Transverse colon (tissue), 4 donors: ENCODE results near the gene NTHL1. TPM values are rescaled to one million over a fixed set of nuclear protein-coding genes. Genes with fewer than 3 reads are reported as not detected.
A peak's percentile ranks its signal among the peaks of the same experiment; 100 is the strongest.

Experiments used
- DNase-seq: peaks from one replicate; pipeline ENCODE4 v3.0.0-alpha.2; 2019
- H3K27ac ChIP-seq, 4 donors: fragments of 200-600 bp; sonication (generic); 2 replicates each; pipeline ENCODE4 v1.5.1; 2016 to 2018; ENCODE audit warnings: inconsistent platforms in 4 of 4
- H3K27me3 ChIP-seq: fragments of 200-600 bp; sonication (generic); 2 replicates; pipeline ENCODE4 v1.5.1; 2017; ENCODE audit warnings: inconsistent platforms
- H3K36me3 ChIP-seq, 4 donors: fragments of 200-600 bp; sonication (generic); 2 replicates each; pipeline ENCODE4 v1.5.1; 2017 to 2019; ENCODE audit warnings: inconsistent platforms in 4 of 4
- H3K4me1 ChIP-seq, 4 donors: fragments of 200-600 bp; sonication (generic); 2 replicates each; pipeline ENCODE4 v1.5.1; 2017 to 2020; ENCODE audit warnings: inconsistent platforms in 4 of 4
- H3K4me3 ChIP-seq, 4 donors: fragments of 200-600 bp; sonication (generic); 1 replicate in 1 of 4; 2 replicates in 3 of 4; pipeline versions ENCODE4 v1.5.1 to v1.6.1; 2017 to 2019; ENCODE audit warnings: inconsistent platforms in 4 of 4
- H3K9me3 ChIP-seq, 2 donors: fragments of 200-600 bp; sonication (generic); 2 replicates each; pipeline ENCODE4 v1.5.1; 2017 to 2019; ENCODE audit warnings: inconsistent platforms in 2 of 2
- EP300 ChIP-seq: sonication (generic); formaldehyde crosslinking; IDR thresholded peaks from one replicate; pipeline ENCODE4 v1.6.1; 2017; ENCODE audit warnings: antibody characterized with exemption, low read depth
- POLR2A ChIP-seq: fragments of 450-650 bp; IDR thresholded peaks from one replicate; pipeline ENCODE4 v1.6.1; 2016; ENCODE audit warnings: antibody characterized with exemption, mild to moderate bottlenecking, moderate library complexity
- POLR2AphosphoS5 ChIP-seq, 3 donors: sonication (generic); formaldehyde crosslinking; IDR thresholded peaks; one replicate each; pipeline ENCODE4 v1.6.1; 2016; ENCODE audit warnings: antibody characterized with exemption in 3 of 3
- WGBS, 2 donors: methylation state at CpG; one replicate each; pipeline ENCODE4 v1.1.5; 2018; ENCODE audit warnings: low coverage in 1 of 2; 5-methylcytosine and 5-hydroxymethylcytosine counted together
- in situ Hi-C, 4 donors: fragments of 200-750 bp; cut with MboI; loops; one replicate each; pipeline versions ENCODE4 v1.15.0 to v1.15.1; 2017; ENCODE audit warnings: low sequenced_read_pairs in 3 of 4, low pct_ligation_motif_present in 1 of 4, low pct_unique_long_range_greater_than_20kb in 1 of 4
- intact Hi-C: fragments of 100-400 bp; cut with DNase I; formaldehyde crosslinking; loops from one replicate; pipeline ENCODE4 v1.15.1; 2023; ENCODE audit warnings: low total_unique reads
- total RNA-seq, 4 donors: library from RNA; depleted of rRNA; stranded (reverse); fragments of >200 nt; gene quantifications; one replicate each; pipeline ENCODE4 v1.1.0, GENCODE V29; 2016
- TF ChIP-seq, protein P1 (sequence below), 5 experiments: fragments of 200-600 bp in 3 of 5; fragments of 450-650 bp in 2 of 5; sonication (generic) in 3 of 5; IDR thresholded peaks; 1 replicate in 2 of 5; 2 replicates in 3 of 5; pipeline ENCODE4 v1.5.1; 2016 to 2017; ENCODE audit warnings: antibody characterized with exemption in 5 of 5, inconsistent platforms in 3 of 5, mild to moderate bottlenecking in 2 of 5, moderate library complexity in 1 of 5

The NTHL1 gene
- total RNA-seq, 4 donors from 2014 or later = 12.7 to 32.9 (median 23.2) TPM

DNA sequence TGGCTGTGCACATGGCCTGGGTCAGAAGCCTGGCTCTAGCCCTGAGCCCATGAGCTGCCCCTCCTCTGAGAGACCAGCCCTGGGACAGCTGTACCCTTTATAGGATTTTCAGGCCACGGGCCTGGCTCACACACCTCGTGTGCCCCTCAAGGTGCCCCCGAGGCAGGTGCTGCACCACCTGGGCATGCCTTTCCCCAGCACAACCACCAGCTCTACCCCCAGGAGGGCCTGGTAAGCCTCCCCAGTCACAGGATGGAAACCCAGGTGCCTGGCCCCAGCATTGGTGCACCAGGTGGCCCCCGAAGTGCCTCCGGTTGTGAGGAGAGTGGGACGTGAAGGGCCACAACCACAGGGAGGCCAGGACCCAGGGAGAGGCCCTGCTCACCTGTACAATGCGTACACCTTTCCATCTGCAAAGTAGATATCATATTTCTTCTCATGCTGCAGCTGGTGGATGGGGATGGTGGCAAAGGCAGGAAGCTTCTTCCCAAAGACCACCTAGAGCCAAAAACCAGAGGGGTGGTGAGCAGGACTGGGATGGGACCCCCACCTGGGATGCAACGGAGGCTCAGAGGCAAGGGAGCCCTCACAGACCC lies 44.3 kb downstream of the NTHL1 start:
- H3K27me3 ChIP-seq = no peaks in the 10 kb centered on the region
- 84% methylated on average over 8 of the region's 8 CpGs; no CpG with 5 or more reads in 1 of the 2 donors for WGBS, 2 donors
- no peak for DNase-seq
- peaks cover 0 to 40% (median 25%) of the 10 kb centered on the region in 4 donors for H3K36me3 ChIP-seq
- H3K9me3 ChIP-seq = no peaks in the 10 kb centered on the region
- H3K4me3 ChIP-seq = no peak overlapping the region
- intact Hi-C loops (loop anchor here (10.0 kb wide), 1 partner anchor 231 kb away; the partner anchor contains the start of gene DNASE1L2), in situ Hi-C loops (loop anchor here in 1 of 4 donors (25.0 kb wide), 1 partner anchor 134 kb away; the partner anchor contains the start of genes PKD1 and RAB26)
- H3K4me1 ChIP-seq = peaks cover 25 to 43% (median 34%) of the 10 kb centered on the region in 4 donors
- peak overlapping the region in 1 of 4 donors; percentile 79 for H3K27ac ChIP-seq
- no peak for TF ChIP-seq POLR2AphosphoS5 (IDR thresholded peaks at IDR 0.05)
- TF ChIP-seq POLR2A = no peak
- TF ChIP-seq, protein P1, sequence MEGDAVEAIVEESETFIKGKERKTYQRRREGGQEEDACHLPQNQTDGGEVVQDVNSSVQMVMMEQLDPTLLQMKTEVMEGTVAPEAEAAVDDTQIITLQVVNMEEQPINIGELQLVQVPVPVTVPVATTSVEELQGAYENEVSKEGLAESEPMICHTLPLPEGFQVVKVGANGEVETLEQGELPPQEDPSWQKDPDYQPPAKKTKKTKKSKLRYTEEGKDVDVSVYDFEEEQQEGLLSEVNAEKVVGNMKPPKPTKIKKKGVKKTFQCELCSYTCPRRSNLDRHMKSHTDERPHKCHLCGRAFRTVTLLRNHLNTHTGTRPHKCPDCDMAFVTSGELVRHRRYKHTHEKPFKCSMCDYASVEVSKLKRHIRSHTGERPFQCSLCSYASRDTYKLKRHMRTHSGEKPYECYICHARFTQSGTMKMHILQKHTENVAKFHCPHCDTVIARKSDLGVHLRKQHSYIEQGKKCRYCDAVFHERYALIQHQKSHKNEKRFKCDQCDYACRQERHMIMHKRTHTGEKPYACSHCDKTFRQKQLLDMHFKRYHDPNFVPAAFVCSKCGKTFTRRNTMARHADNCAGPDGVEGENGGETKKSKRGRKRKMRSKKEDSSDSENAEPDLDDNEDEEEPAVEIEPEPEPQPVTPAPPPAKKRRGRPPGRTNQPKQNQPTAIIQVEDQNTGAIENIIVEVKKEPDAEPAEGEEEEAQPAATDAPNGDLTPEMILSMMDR (IDR thresholded peaks at IDR 0.05) = no peak
- no peak for TF ChIP-seq EP300

DNA sequence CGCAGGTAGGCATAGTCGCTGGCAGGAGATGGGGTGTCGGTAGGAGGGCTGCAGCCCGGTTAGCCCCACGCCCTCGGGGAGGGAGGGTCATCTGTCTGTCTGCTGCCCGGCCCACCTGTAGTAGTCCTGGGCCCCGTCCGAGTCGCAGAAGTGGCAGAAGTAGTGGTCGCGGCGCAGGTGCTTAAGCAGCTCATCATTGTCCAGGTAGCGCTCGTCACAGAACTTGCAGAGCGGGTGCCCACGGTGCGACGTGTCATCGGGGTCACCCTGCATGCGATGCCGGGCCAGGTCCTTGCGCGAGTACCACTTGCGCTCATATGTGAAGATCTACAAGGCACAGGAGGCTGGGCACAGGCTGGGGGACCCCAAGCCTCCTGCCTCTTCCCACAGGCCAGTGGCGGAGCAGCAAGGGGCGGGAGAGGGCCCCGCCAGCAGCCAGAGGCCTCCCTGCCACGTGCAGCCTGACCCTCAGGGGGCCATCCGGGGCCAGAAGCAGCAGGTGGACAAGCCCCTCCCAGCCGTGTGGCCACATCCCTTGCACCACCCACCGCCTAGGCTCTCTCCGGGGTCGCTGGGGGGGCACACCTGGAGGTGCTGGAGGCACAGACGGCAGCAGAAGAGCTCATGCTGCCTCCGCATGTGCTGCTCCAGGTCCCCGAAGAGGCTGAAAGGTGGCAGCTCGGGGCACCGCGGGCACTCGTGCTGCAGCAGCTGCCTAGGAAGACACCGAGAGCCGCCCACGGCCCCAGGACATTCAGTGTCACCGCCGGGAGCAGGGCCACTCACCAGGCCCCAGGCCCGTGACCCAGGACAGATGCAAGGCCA lies 45.0 kb downstream of the NTHL1 start:
- no peak overlapping the region for H3K4me3 ChIP-seq
- in situ Hi-C loops (loop anchor here in 1 of 4 donors (25.0 kb wide), 1 partner anchor 135 kb away; the partner anchor contains the start of genes PKD1 and RAB26), intact Hi-C loops (loop anchor here (10.0 kb wide), 1 partner anchor 232 kb away; the partner anchor contains the start of gene DNASE1L2)
- H3K27ac ChIP-seq = no peak overlapping the region
- peaks cover 0 to 45% (median 28%) of the 10 kb centered on the region in 4 donors for H3K36me3 ChIP-seq
- no peaks in the 10 kb centered on the region for H3K27me3 ChIP-seq
- DNase-seq = no peak
- no peak for TF ChIP-seq EP300
- TF ChIP-seq POLR2AphosphoS5 (IDR thresholded peaks at IDR 0.05) = no peak
- TF ChIP-seq, protein P1 (IDR thresholded peaks at IDR 0.05) = no peak
- TF ChIP-seq POLR2A = no peak
- peaks cover 19 to 36% (median 27%) of the 10 kb centered on the region in 4 donors for H3K4me1 ChIP-seq
- H3K9me3 ChIP-seq = no peaks in the 10 kb centered on the region
- 95% methylated on average over 40 of the region's 47 CpGs; no CpG with 5 or more reads in 1 of the 2 donors for WGBS, 2 donors

DNA sequence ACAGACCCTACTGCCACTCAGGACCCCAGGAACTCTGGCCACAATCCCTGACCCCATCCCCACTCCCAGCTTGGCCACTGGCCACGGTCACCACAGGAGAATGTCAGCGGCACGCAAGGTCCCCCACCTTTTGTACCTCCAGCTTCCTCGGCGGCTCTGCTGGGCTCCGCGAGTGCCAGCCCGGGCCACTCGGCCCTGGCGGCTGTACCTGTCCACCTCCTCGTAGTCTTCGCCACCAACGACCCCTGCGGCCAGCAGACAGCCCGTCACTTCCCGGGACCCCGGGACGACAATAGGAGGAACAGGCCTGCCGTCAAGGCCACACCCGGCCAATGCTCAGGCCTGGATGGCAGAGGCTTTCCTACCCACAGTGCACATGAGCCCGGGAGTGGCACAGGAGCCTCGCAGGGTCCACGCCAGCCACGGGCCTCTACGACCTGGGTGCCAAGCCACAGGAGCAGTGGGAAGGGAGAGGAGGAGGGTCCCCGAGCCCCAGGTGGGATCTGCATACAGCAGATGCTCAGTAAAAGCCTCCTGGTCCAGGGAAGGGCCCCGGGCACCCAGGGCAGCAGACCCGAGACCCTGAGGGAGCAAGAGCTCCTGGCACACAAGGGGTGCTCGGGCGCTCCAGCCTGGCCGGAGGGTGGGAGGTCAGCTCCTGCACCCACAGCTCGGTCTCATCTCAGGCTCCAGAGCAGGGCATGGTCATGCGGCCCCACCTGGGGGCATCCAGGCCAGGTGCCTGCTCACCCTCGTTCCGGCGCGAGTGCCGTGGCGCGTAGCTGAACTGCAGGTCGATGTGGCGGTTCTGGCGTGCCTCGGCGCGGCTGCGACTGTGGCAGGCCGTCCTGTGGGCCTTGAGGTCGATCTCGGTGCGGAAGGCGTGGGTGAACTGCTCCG lies 45.9 kb downstream of the NTHL1 start:
- Histone ChIP-seq H3K27me3 (no peaks in the 10 kb centered on the region), H3K36me3 (peaks cover 0 to 45% (median 28%) of the 10 kb centered on the region in 4 donors), H3K9me3 (no peaks in the 10 kb centered on the region), H3K4me1 (peaks cover 12 to 29% (median 19%) of the 10 kb centered on the region in 4 donors), H3K4me3 (no peak overlapping the region), H3K27ac (no peak overlapping the region)
- DNase-seq = no peak
- WGBS, 2 donors = 93% methylated on average over 48 of the region's 53 CpGs; no CpG with 5 or more reads in 1 of the 2 donors
- TF ChIP-seq POLR2AphosphoS5 (IDR thresholded peaks at IDR 0.05) (no peak), EP300 (no peak), POLR2A (no peak)
- TF ChIP-seq, protein P1 (IDR thresholded peaks at IDR 0.05) = no peak
- in situ Hi-C loops (loop anchor here in 1 of 4 donors (25.0 kb wide), 1 partner anchor 136 kb away; the partner anchor contains the start of genes PKD1 and RAB26), intact Hi-C loops (loop anchor here (10.0 kb wide), 1 partner anchor 233 kb away; the partner anchor contains the start of gene DNASE1L2)
